Neural progenitor cell (in vitro differentiated cells): Measurements from ENCODE around the gene SLC37A1. TPM values are rescaled to one million over a fixed set of nuclear protein-coding genes. Genes with fewer than 3 reads are reported as not detected.

Source experiments
- DNase-seq: peaks from one replicate; pipeline ENCODE4 v3.0.0-alpha.2; 2016; ENCODE audit warnings: low spot score
- H2AFZ ChIP-seq: fragments of 200-600 bp; sonication (generic); replicated peaks from 2 replicates; pipeline ENCODE4 v1.6.1; 2016; ENCODE audit warnings: antibody characterized with exemption
- H3F3A ChIP-seq: fragments of 200-600 bp; sonication (generic); 2 replicates; pipeline ENCODE4 v1.6.1; 2016; ENCODE audit warnings: antibody characterized with exemption, low read depth
- H3K27ac ChIP-seq: fragments of 200-600 bp; sonication (generic); 2 replicates; pipeline ENCODE4 v1.5.1; 2016; ENCODE audit warnings: mild to moderate bottlenecking
- H3K27me3 ChIP-seq: fragments of 200-600 bp; sonication (generic); 2 replicates; pipeline ENCODE4 v1.6.1; 2016; ENCODE audit warnings: mild to moderate bottlenecking, moderate library complexity
- H3K36me3 ChIP-seq: fragments of 200-600 bp; sonication (generic); 2 replicates; pipeline ENCODE4 v1.5.1; 2016
- H3K4me1 ChIP-seq: fragments of 200-600 bp; sonication (generic); 2 replicates; pipeline ENCODE4 v1.6.1; 2016; ENCODE audit warnings: mixed run types
- H3K4me2 ChIP-seq: fragments of 200-600 bp; sonication (generic); 2 replicates; pipeline ENCODE4 v1.6.1; 2016
- H3K4me3 ChIP-seq: fragments of 200-600 bp; sonication (generic); 2 replicates; pipeline ENCODE4 v1.5.1; 2016
- H3K79me2 ChIP-seq: fragments of 200-600 bp; sonication (generic); 2 replicates; pipeline ENCODE4 v1.6.1; 2016; ENCODE audit warnings: low read depth
- H3K9ac ChIP-seq: fragments of 200-600 bp; sonication (generic); 2 replicates; pipeline ENCODE4 v1.6.1; 2016
- H3K9me3 ChIP-seq: fragments of 200-600 bp; sonication (generic); 2 replicates; pipeline ENCODE4 v1.5.1; 2016; ENCODE audit warnings: low read depth
- H4K20me1 ChIP-seq: fragments of 200-600 bp; sonication (generic); 2 replicates; pipeline ENCODE4 v1.6.1; 2016; ENCODE audit warnings: low read depth
- H3K27ac Mint-ChIP-seq: 3 replicates; pipeline ENCODE4 v1.8.0; 2021; ENCODE audit warnings: mixed read lengths
- H3K27me3 Mint-ChIP-seq: 2 replicates; pipeline ENCODE4 v1.8.0; 2022; ENCODE audit warnings: low read depth, mild to moderate bottlenecking, inconsistent platforms, moderate library complexity, mixed read lengths; ENCODE audit not compliant: insufficient read depth
- H3K36me3 Mint-ChIP-seq: 3 replicates; pipeline ENCODE4 v1.8.0; 2021; ENCODE audit warnings: mixed read lengths
- H3K4me1 Mint-ChIP-seq: 3 replicates; pipeline ENCODE4 v1.8.0; 2021; ENCODE audit warnings: mixed read lengths
- H3K4me3 Mint-ChIP-seq: 3 replicates; pipeline ENCODE4 v1.8.0; 2021; ENCODE audit warnings: mild to moderate bottlenecking, moderate library complexity, mixed read lengths
- H3K9me3 Mint-ChIP-seq: 3 replicates; pipeline ENCODE4 v1.8.0; 2020; ENCODE audit warnings: mixed read lengths
- EZH2 ChIP-seq: fragments of 200-600 bp; sonication (generic); IDR thresholded peaks from 2 replicates; pipeline ENCODE4 v1.6.1; 2017; ENCODE audit warnings: antibody characterized with exemption, mild to moderate bottlenecking, moderate library complexity
- EZH2phosphoT487 ChIP-seq: fragments of 200-600 bp; sonication (generic); IDR thresholded peaks from 2 replicates; pipeline ENCODE4 v1.6.1; 2017; ENCODE audit warnings: antibody characterized with exemption
- total RNA-seq: library from RNA; depleted of rRNA; stranded (reverse); fragments of >200 nt; gene quantifications from 2 replicates; pipeline ENCODE4 v1.2.3, GENCODE V29; 2015; ENCODE audit warnings: low replicate concordance
- TF ChIP-seq, protein P1 (sequence below): fragments of 200-600 bp; sonication (generic); IDR thresholded peaks from 2 replicates; pipeline ENCODE4 v1.5.1; 2017; ENCODE audit warnings: antibody characterized with exemption, mild to moderate bottlenecking

SLC37A1 gene
- total RNA-seq, 1 donor from 2014 or later = 1.2 TPM

DNA sequence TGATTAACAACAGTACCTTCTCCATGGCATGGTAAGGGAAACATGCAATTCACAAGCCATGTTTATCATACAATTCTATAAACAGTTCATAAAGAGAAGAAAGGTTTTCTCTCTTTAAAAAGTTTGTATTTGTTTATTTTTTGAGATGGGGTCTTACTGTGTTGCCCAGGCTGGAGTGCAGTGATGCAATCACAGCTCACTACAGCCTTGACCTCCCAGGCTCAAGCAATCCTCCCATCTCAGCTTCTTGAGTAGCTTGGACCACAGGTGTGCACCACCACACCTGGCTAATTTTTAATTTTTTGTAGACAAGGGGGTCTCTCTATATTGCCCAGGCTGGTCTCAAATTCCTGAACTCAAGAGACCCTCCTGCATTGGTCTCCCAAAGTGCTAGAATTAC lies 28.0 kb downstream of the SLC37A1 start:
- Histone ChIP-seq H3K4me1 (no peaks in the 10 kb centered on the region), H3K79me2 (no peaks in the 10 kb centered on the region), H4K20me1 (no peaks in the 10 kb centered on the region), H3K4me2 (no peak overlapping the region), H3K27ac (no peak overlapping the region), H3K9ac (no peak overlapping the region), H3F3A (no peaks in the 10 kb centered on the region), H3K27me3 (no peaks in the 10 kb centered on the region), H3K4me3 (no peak overlapping the region), H2AFZ (no peak overlapping the region), H3K36me3 (no peaks in the 10 kb centered on the region), H3K9me3 (no peaks in the 10 kb centered on the region)
- peaks cover 11% of the 10 kb centered on the region for H3K4me1 Mint-ChIP-seq
- no peaks in the 10 kb centered on the region for H3K36me3 Mint-ChIP-seq
- no peaks in the 10 kb centered on the region for H3K9me3 Mint-ChIP-seq
- no peak for DNase-seq
- peaks cover 2% of the 10 kb centered on the region for H3K27me3 Mint-ChIP-seq
- H3K27ac Mint-ChIP-seq = no peak overlapping the region
- H3K4me3 Mint-ChIP-seq = no peak overlapping the region
- TF ChIP-seq EZH2phosphoT487 = no peak
- no peak for TF ChIP-seq EZH2
- TF ChIP-seq, protein P1, sequence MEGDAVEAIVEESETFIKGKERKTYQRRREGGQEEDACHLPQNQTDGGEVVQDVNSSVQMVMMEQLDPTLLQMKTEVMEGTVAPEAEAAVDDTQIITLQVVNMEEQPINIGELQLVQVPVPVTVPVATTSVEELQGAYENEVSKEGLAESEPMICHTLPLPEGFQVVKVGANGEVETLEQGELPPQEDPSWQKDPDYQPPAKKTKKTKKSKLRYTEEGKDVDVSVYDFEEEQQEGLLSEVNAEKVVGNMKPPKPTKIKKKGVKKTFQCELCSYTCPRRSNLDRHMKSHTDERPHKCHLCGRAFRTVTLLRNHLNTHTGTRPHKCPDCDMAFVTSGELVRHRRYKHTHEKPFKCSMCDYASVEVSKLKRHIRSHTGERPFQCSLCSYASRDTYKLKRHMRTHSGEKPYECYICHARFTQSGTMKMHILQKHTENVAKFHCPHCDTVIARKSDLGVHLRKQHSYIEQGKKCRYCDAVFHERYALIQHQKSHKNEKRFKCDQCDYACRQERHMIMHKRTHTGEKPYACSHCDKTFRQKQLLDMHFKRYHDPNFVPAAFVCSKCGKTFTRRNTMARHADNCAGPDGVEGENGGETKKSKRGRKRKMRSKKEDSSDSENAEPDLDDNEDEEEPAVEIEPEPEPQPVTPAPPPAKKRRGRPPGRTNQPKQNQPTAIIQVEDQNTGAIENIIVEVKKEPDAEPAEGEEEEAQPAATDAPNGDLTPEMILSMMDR = no peak

DNA sequence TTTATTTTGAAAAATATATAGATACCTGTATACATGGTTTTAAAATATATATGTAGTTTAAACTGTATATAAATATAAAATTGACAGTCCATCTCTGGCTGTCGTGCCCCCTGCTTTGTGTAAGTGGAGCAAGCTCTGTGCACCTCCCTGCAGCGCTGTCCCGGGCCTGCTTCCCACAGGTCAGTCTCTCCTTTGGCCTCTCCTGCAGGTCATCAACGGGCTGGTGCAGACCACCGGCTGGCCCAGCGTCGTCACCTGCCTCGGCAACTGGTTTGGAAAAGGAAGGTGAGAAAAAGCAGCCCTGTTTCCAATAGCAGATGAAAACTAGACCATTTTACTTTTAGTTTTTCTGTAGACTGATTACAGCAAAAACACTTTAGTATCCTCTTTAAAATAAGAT lies 28.5 kb downstream of the SLC37A1 start:
- no peak for TF ChIP-seq EZH2
- no peak for TF ChIP-seq EZH2phosphoT487
- TF ChIP-seq, protein P1 = no peak
- H3K4me3 ChIP-seq = no peak overlapping the region
- no peaks in the 10 kb centered on the region for H3K9me3 ChIP-seq
- H3K79me2 ChIP-seq = no peaks in the 10 kb centered on the region
- no peak overlapping the region for H3K4me2 ChIP-seq
- Mint-ChIP-seq H3K9me3 (no peaks in the 10 kb centered on the region), H3K4me3 (no peak overlapping the region), H3K27ac (peak overlapping the region; percentile 63), H3K27me3 (peaks cover 4% of the 10 kb centered on the region), H3K4me1 (peaks cover 6% of the 10 kb centered on the region), H3K36me3 (no peaks in the 10 kb centered on the region)
- no peak overlapping the region for H3K27ac ChIP-seq
- no peaks in the 10 kb centered on the region for H3F3A ChIP-seq
- no peaks in the 10 kb centered on the region for H4K20me1 ChIP-seq
- no peak for DNase-seq
- no peak overlapping the region for H2AFZ ChIP-seq
- no peaks in the 10 kb centered on the region for H3K27me3 ChIP-seq
- no peaks in the 10 kb centered on the region for H3K36me3 ChIP-seq
- no peak overlapping the region for H3K9ac ChIP-seq
- no peaks in the 10 kb centered on the region for H3K4me1 ChIP-seq

GRCh38 chr21:42542596-42542995 lies 28.9 kb downstream of the SLC37A1 start:
- H3K4me1 Mint-ChIP-seq = peaks cover 2% of the 10 kb centered on the region
- Histone ChIP-seq H3K4me3 (no peak overlapping the region), H2AFZ (no peak overlapping the region), H3K9ac (no peak overlapping the region), H4K20me1 (no peaks in the 10 kb centered on the region), H3K9me3 (no peaks in the 10 kb centered on the region), H3K4me2 (no peak overlapping the region), H3K4me1 (no peaks in the 10 kb centered on the region), H3K27ac (no peak overlapping the region), H3K36me3 (no peaks in the 10 kb centered on the region), H3K79me2 (no peaks in the 10 kb centered on the region), H3F3A (no peaks in the 10 kb centered on the region), H3K27me3 (no peaks in the 10 kb centered on the region)
- H3K27ac Mint-ChIP-seq = no peak overlapping the region
- no peak for DNase-seq
- H3K9me3 Mint-ChIP-seq = no peaks in the 10 kb centered on the region
- H3K4me3 Mint-ChIP-seq = no peak overlapping the region
- peaks cover 4% of the 10 kb centered on the region for H3K27me3 Mint-ChIP-seq
- H3K36me3 Mint-ChIP-seq = no peaks in the 10 kb centered on the region
- TF ChIP-seq EZH2 (no peak), EZH2phosphoT487 (no peak)
- TF ChIP-seq, protein P1 = no peak
